Neural progenitor cell (in vitro differentiated cells): ENCODE results near the gene OR10H5.

Experiments
- CTCF ChIP-seq: fragments of 200-600 bp; sonication (generic); IDR thresholded peaks from 2 replicates; pipeline ENCODE4 v1.5.1; 2017; ENCODE audit warnings: antibody characterized with exemption, mild to moderate bottlenecking
- EZH2 ChIP-seq: fragments of 200-600 bp; sonication (generic); IDR thresholded peaks from 2 replicates; pipeline ENCODE4 v1.6.1; 2017; ENCODE audit warnings: antibody characterized with exemption, mild to moderate bottlenecking, moderate library complexity
- EZH2phosphoT487 ChIP-seq: fragments of 200-600 bp; sonication (generic); IDR thresholded peaks from 2 replicates; pipeline ENCODE4 v1.6.1; 2017; ENCODE audit warnings: antibody characterized with exemption

DNA sequence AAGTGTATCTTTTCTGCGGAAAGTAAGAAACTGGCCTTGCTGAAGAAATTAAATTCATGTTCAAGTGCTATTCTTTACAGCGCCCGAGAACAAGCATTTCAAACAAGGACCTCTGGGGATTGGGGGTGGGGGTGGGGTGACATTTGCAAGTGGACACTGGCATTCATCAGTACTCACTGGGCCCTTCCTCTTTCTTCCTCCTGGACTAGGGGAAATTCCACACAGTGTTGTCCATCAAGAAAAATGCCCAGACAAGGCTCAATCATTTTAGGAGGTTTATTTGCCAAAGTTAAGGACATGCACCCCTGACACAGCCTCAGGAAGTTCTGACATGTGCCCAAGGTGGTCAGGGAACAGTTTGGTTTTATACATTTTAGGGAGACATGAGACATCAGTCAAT is 50.9 kb downstream of the OR10H5 start:
- TF ChIP-seq EZH2phosphoT487, result no peak
- no peak for TF ChIP-seq CTCF
- no peak for TF ChIP-seq EZH2
